ENCODE results near the gene SF3A2.

The SF3A2 gene

GRCh38 chr19:2260341-2260805 is 23.7 kb downstream of the SF3A2 start:
- no peak overlapping the region for H3K4me3 ChIP-seq (ENCODE audit: control insufficient read depth in 1 of 7, extremely low read depth in 1 of 7, insufficient read depth in 4 of 7, low read depth in 2 of 7, low read length in 6 of 7)
- ChIA-PET CTCF (interaction anchor here (0.6 to 3.4 kb wide), 8 partner anchors 11 to 789 kb away, joined by 3 to 13 read pairs (median 4); no protein-coding TSS in a partner anchor), POLR2A (no interaction called here)
- no peak overlapping the region for H3K27ac ChIP-seq (ENCODE audit: insufficient read depth in 1 of 2, low read depth in 1 of 2, low read length in 2 of 2, poor library complexity in 1 of 2, severe bottlenecking in 2 of 2)
- H3K9me3 ChIP-seq (ENCODE audit: control extremely low read depth in 1 of 5, control insufficient read depth in 4 of 5, insufficient read depth in 2 of 5, low read depth in 1 of 5, low read length in 4 of 5), result no peaks in the 10 kb centered on the region
- no peaks in the 10 kb centered on the region for H3K27me3 ChIP-seq (replicated peaks in 2 of 5; ENCODE audit: control insufficient read depth in 4 of 5, insufficient read depth in 5 of 5, low read length in 4 of 5)
- 93% methylated on average over 10 of the region's 11 CpGs for WGBS (ENCODE audit: insufficient coverage)
- no peak for DNase-seq
- no peaks in the 10 kb centered on the region for H3K36me3 ChIP-seq (ENCODE audit: control insufficient read depth in 4 of 4, insufficient read depth in 4 of 4, low read length in 3 of 4)
- peaks cover 0 to 32% (median 24%) of the 10 kb centered on the region in 4 experiments for H3K4me1 ChIP-seq (ENCODE audit: control extremely low read depth in 1 of 4, control insufficient read depth in 4 of 4, insufficient read depth in 4 of 4, low read length in 3 of 4)

GRCh38 chr19:2261438-2262172 is 25.0 kb downstream of the SF3A2 start:
- Histone ChIP-seq H3K4me1 (ENCODE audit: control extremely low read depth in 1 of 4, control insufficient read depth in 4 of 4, insufficient read depth in 4 of 4, low read length in 3 of 4) (peaks cover 0 to 44% (median 35%) of the 10 kb centered on the region in 4 experiments), H3K4me3 (ENCODE audit: control insufficient read depth in 1 of 7, extremely low read depth in 1 of 7, insufficient read depth in 4 of 7, low read depth in 2 of 7, low read length in 6 of 7) (no peak overlapping the region)
- CTCF ChIA-PET, result interaction anchor here (0.6 to 3.4 kb wide), 4 partner anchors 9 to 181 kb away, joined by 3 to 13 read pairs (median 4); no protein-coding TSS in a partner anchor

GRCh38 chr19:2266183-2266993 is 29.8 kb downstream of the SF3A2 start:
- H3K4me1 ChIP-seq (ENCODE audit: control extremely low read depth in 1 of 4, control insufficient read depth in 4 of 4, insufficient read depth in 4 of 4, low read length in 3 of 4), result peaks cover 5 to 58% (median 54%) of the 10 kb centered on the region in 4 experiments
- H3K9me3 ChIP-seq (ENCODE audit: control extremely low read depth in 1 of 5, control insufficient read depth in 4 of 5, insufficient read depth in 2 of 5, low read depth in 1 of 5, low read length in 4 of 5), result no peaks in the 10 kb centered on the region
- H3K27me3 ChIP-seq (replicated peaks in 2 of 5; ENCODE audit: control insufficient read depth in 4 of 5, insufficient read depth in 5 of 5, low read length in 4 of 5), result no peaks in the 10 kb centered on the region
- H3K4me3 ChIP-seq (ENCODE audit: control insufficient read depth in 1 of 7, extremely low read depth in 1 of 7, insufficient read depth in 4 of 7, low read depth in 2 of 7, low read length in 6 of 7), result peak overlapping the region in 3 of 7 experiments; percentile 28 to 38 (median 34)
- ChIA-PET CTCF (interaction anchor here (0.7 to 1.8 kb wide), 3 partner anchors 10 to 27 kb away, joined by 3 to 5 read pairs (median 3); partner anchors contain the start of gene JSRP1), POLR2A (interaction anchor here (0.7 to 0.8 kb wide), 2 partner anchors 28 to 517 kb away, joined by 4 read pairs; partner anchors contain the start of gene SGTA)
- 35% methylated on average over 16 of the region's 18 CpGs for WGBS (ENCODE audit: insufficient coverage)
- peaks cover 0 to 2% (median under 1%) of the 10 kb centered on the region in 4 experiments for H3K36me3 ChIP-seq (ENCODE audit: control insufficient read depth in 4 of 4, insufficient read depth in 4 of 4, low read length in 3 of 4)
- peak; percentile 80 to 81 (median 81) for DNase-seq
- peak overlapping the region in 1 of 2 experiments; percentile 65 for H3K27ac ChIP-seq (ENCODE audit: insufficient read depth in 1 of 2, low read depth in 1 of 2, low read length in 2 of 2, poor library complexity in 1 of 2, severe bottlenecking in 2 of 2)

More at GRCh38 chr19:2261438-2262172, 25.0 kb downstream of the SF3A2 start:
- Histone ChIP-seq H3K9me3 (ENCODE audit: control extremely low read depth in 1 of 5, control insufficient read depth in 4 of 5, insufficient read depth in 2 of 5, low read depth in 1 of 5, low read length in 4 of 5) (no peaks in the 10 kb centered on the region), H3K36me3 (ENCODE audit: control insufficient read depth in 4 of 4, insufficient read depth in 4 of 4, low read length in 3 of 4) (no peaks in the 10 kb centered on the region), H3K27me3 (replicated peaks in 2 of 5; ENCODE audit: control insufficient read depth in 4 of 5, insufficient read depth in 5 of 5, low read length in 4 of 5) (no peaks in the 10 kb centered on the region), H3K27ac (ENCODE audit: insufficient read depth in 1 of 2, low read depth in 1 of 2, low read length in 2 of 2, poor library complexity in 1 of 2, severe bottlenecking in 2 of 2) (no peak overlapping the region)
- DNase-seq, result peak; percentile 44 to 65 (median 63)
- 96% methylated on average over 5 of the region's 7 CpGs for WGBS (ENCODE audit: insufficient coverage)
- POLR2A ChIA-PET, result no interaction called here

GRCh38 chr19:2268480-2268830 is 31.8 kb downstream of the SF3A2 start:
- Histone ChIP-seq H3K9me3 (ENCODE audit: control extremely low read depth in 1 of 5, control insufficient read depth in 4 of 5, insufficient read depth in 2 of 5, low read depth in 1 of 5, low read length in 4 of 5) (no peaks in the 10 kb centered on the region), H3K27ac (ENCODE audit: insufficient read depth in 1 of 2, low read depth in 1 of 2, low read length in 2 of 2, poor library complexity in 1 of 2, severe bottlenecking in 2 of 2) (peak overlapping the region in 1 of 2 experiments; percentile 89), H3K4me1 (ENCODE audit: control extremely low read depth in 1 of 4, control insufficient read depth in 4 of 4, insufficient read depth in 4 of 4, low read length in 3 of 4) (peaks cover 8 to 70% (median 63%) of the 10 kb centered on the region in 4 experiments), H3K4me3 (ENCODE audit: control insufficient read depth in 1 of 7, extremely low read depth in 1 of 7, insufficient read depth in 4 of 7, low read depth in 2 of 7, low read length in 6 of 7) (peak overlapping the region in 6 of 7 experiments; percentile 70 to 99 (median 96)), H3K27me3 (replicated peaks in 2 of 5; ENCODE audit: control insufficient read depth in 4 of 5, insufficient read depth in 5 of 5, low read length in 4 of 5) (no peaks in the 10 kb centered on the region), H3K36me3 (ENCODE audit: control insufficient read depth in 4 of 4, insufficient read depth in 4 of 4, low read length in 3 of 4) (peaks cover 0 to 21% (median 12%) of the 10 kb centered on the region in 4 experiments)
- ChIA-PET POLR2A (interaction anchor here (0.9 kb wide), 1 partner anchor 21 kb away, joined by 3 read pairs; no protein-coding TSS in a partner anchor), CTCF (no interaction called here)
- no peak for DNase-seq
- WGBS (ENCODE audit: insufficient coverage), result 80% methylated on average over 1 of the region's 4 CpGs

GRCh38 chr19:2268861-2269243 is 32.2 kb downstream of the SF3A2 start:
- Histone ChIP-seq H3K27me3 (replicated peaks in 2 of 5; ENCODE audit: control insufficient read depth in 4 of 5, insufficient read depth in 5 of 5, low read length in 4 of 5) (no peaks in the 10 kb centered on the region), H3K27ac (ENCODE audit: insufficient read depth in 1 of 2, low read depth in 1 of 2, low read length in 2 of 2, poor library complexity in 1 of 2, severe bottlenecking in 2 of 2) (peak overlapping the region in 1 of 2 experiments; percentile 89), H3K9me3 (ENCODE audit: control extremely low read depth in 1 of 5, control insufficient read depth in 4 of 5, insufficient read depth in 2 of 5, low read depth in 1 of 5, low read length in 4 of 5) (no peaks in the 10 kb centered on the region), H3K4me3 (ENCODE audit: control insufficient read depth in 1 of 7, extremely low read depth in 1 of 7, insufficient read depth in 4 of 7, low read depth in 2 of 7, low read length in 6 of 7) (peak overlapping the region; percentile 70 to 99 (median 97)), H3K36me3 (ENCODE audit: control insufficient read depth in 4 of 4, insufficient read depth in 4 of 4, low read length in 3 of 4) (peaks cover 0 to 22% (median 12%) of the 10 kb centered on the region in 4 experiments), H3K4me1 (ENCODE audit: control extremely low read depth in 1 of 4, control insufficient read depth in 4 of 4, insufficient read depth in 4 of 4, low read length in 3 of 4) (peaks cover 8 to 70% (median 62%) of the 10 kb centered on the region in 4 experiments)
- ChIA-PET POLR2A (interaction anchor here (0.7 to 2.1 kb wide), 5 partner anchors 18 to 33 kb away, joined by 3 to 9 read pairs (median 4); partner anchors contain the start of gene PLEKHJ1), CTCF (no interaction called here)
- no peak for DNase-seq
- under 1% methylated on average over 17 of the region's 19 CpGs for WGBS (ENCODE audit: insufficient coverage)

GRCh38 chr19:2269244-2270156 is 32.9 kb downstream of the SF3A2 start:
- 1% methylated on average over 72 of the region's 103 CpGs for WGBS (ENCODE audit: insufficient coverage)
- POLR2A ChIA-PET, result interaction anchor here (0.7 to 2.1 kb wide), 7 partner anchors 17 to 34 kb away, joined by 3 to 9 read pairs (median 5); partner anchors contain the start of gene PLEKHJ1
- CTCF ChIA-PET, result interaction anchor here (0.9 to 6.0 kb wide), 3 partner anchors 16 to 46 kb away, joined by 3 to 44 read pairs (median 6); no protein-coding TSS in a partner anchor
- peak overlapping the region; percentile 78 to 90 for H3K27ac ChIP-seq (ENCODE audit: insufficient read depth in 1 of 2, low read depth in 1 of 2, low read length in 2 of 2, poor library complexity in 1 of 2, severe bottlenecking in 2 of 2)
- H3K4me3 ChIP-seq (ENCODE audit: control insufficient read depth in 1 of 7, extremely low read depth in 1 of 7, insufficient read depth in 4 of 7, low read depth in 2 of 7, low read length in 6 of 7), result peak overlapping the region; percentile 91 to 99 (median 97)
- peaks cover 0 to 27% (median 14%) of the 10 kb centered on the region in 4 experiments for H3K36me3 ChIP-seq (ENCODE audit: control insufficient read depth in 4 of 4, insufficient read depth in 4 of 4, low read length in 3 of 4)
- peaks cover 8 to 74% (median 68%) of the 10 kb centered on the region in 4 experiments for H3K4me1 ChIP-seq (ENCODE audit: control extremely low read depth in 1 of 4, control insufficient read depth in 4 of 4, insufficient read depth in 4 of 4, low read length in 3 of 4)
- peak; percentile 95 to 97 (median 97) for DNase-seq
- H3K9me3 ChIP-seq (ENCODE audit: control extremely low read depth in 1 of 5, control insufficient read depth in 4 of 5, insufficient read depth in 2 of 5, low read depth in 1 of 5, low read length in 4 of 5), result no peaks in the 10 kb centered on the region
- no peaks in the 10 kb centered on the region for H3K27me3 ChIP-seq (replicated peaks in 2 of 5; ENCODE audit: control insufficient read depth in 4 of 5, insufficient read depth in 5 of 5, low read length in 4 of 5)

Data from common myeloid progenitor, CD34-positive (primary cell).